Subcutaneous abdominal adipose tissue (tissue), 5 donors: ENCODE data around the gene CYP2U1.

ENCODE experiments used
- H3K27ac ChIP-seq: one replicate; pipeline ENCODE4 v1.7.0; 2013; ENCODE audit warnings: low read depth, mild to moderate bottlenecking, inconsistent platforms, low read length, moderate library complexity
- H3K27me3 ChIP-seq, 5 donors: one replicate each; pipeline ENCODE4 v1.7.0; 2013; ENCODE audit warnings: low read length in 5 of 5, inconsistent platforms in 1 of 5; ENCODE audit not compliant: control insufficient read depth in 5 of 5, insufficient read depth in 4 of 5
- H3K36me3 ChIP-seq, 5 donors: one replicate each; pipeline ENCODE4 v1.7.0; 2013; ENCODE audit warnings: low read length in 5 of 5; ENCODE audit not compliant: control insufficient read depth in 5 of 5, insufficient read depth in 5 of 5
- H3K4me1 ChIP-seq, 5 donors: one replicate each; pipeline ENCODE4 v1.7.0; 2013; ENCODE audit warnings: low read length in 5 of 5, mild to moderate bottlenecking in 3 of 5, moderate library complexity in 1 of 5; ENCODE audit not compliant: control insufficient read depth in 5 of 5, insufficient read depth in 5 of 5
- H3K4me3 ChIP-seq, 5 donors: one replicate each; pipeline ENCODE4 v1.7.0; 2013; ENCODE audit warnings: low read length in 5 of 5, low read depth in 1 of 5
- H3K9ac ChIP-seq, 5 donors: one replicate each; pipeline ENCODE4 v1.7.0; 2013; ENCODE audit warnings: low read length in 5 of 5, mild to moderate bottlenecking in 4 of 5, moderate library complexity in 3 of 5
- H3K9me3 ChIP-seq, 5 donors: one replicate each; pipeline ENCODE4 v1.7.0; 2013; ENCODE audit warnings: low read length in 5 of 5; ENCODE audit not compliant: control insufficient read depth in 5 of 5
- donor health status: healthy.
- donor health status: healthy.
- donor health status: healthy.
- donor health status: healthy.
- donor health status: healthy.

The CYP2U1 gene

DNA sequence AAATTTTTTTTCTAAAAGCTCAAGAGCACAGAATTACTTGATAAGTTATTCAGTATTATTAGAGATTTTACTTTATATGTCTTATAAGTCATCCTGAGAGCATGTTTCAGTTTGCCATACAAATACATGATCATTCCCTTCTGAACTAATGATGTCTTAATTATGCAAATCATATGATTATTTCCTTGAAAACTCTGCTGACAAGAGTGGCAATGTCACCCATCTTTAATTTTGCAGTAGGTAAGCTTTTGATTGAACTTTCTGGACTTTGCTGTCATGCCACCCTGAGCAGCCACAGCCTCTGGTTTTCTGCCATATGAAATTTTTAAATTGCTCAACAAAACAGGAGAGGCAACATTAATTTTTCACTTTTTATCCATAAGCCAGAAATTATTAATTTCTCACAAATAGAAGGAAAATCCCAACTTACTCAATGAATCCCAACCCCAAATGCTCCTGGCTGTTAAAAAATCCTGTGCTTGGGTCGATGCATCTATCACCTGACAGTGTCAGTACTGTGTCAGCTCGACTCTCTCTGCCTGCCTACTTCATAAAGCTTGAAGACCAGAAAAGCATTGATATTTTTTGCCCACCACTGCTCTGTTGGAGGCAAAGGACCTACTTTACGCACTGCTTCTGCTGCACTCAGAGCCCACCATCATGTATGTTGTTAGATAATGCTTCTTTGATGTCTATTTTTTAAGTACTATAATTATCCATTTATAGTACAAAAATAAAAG is 46.8 kb downstream of the CYP2U1 start:
- peak overlapping the region in 2 of 5 donors; percentile 41 to 58 for H3K9ac ChIP-seq
- H3K9me3 ChIP-seq = no peaks in the 10 kb centered on the region
- peak overlapping the region; percentile 84 for H3K27ac ChIP-seq
- H3K36me3 ChIP-seq = no peaks in the 10 kb centered on the region
- H3K27me3 ChIP-seq = no peaks in the 10 kb centered on the region
- peaks cover 0 to 27% (median 6%) of the 10 kb centered on the region in 5 donors for H3K4me1 ChIP-seq
- H3K4me3 ChIP-seq = no peak overlapping the region

- Histone ChIP-seq H3K4me1 (peaks cover 0 to 27% (median 6%) of the 10 kb centered on the region in 5 donors), H3K36me3 (no peaks in the 10 kb centered on the region), H3K27ac (peak overlapping the region; percentile 84), H3K9ac (peak overlapping the region in 1 of 5 donors; percentile 58), H3K27me3 (no peaks in the 10 kb centered on the region), H3K9me3 (no peaks in the 10 kb centered on the region), H3K4me3 (no peak overlapping the region)
Observed at GRCh38 chr4:107978716-107979451, 47.5 kb downstream of the CYP2U1 start.

DNA sequence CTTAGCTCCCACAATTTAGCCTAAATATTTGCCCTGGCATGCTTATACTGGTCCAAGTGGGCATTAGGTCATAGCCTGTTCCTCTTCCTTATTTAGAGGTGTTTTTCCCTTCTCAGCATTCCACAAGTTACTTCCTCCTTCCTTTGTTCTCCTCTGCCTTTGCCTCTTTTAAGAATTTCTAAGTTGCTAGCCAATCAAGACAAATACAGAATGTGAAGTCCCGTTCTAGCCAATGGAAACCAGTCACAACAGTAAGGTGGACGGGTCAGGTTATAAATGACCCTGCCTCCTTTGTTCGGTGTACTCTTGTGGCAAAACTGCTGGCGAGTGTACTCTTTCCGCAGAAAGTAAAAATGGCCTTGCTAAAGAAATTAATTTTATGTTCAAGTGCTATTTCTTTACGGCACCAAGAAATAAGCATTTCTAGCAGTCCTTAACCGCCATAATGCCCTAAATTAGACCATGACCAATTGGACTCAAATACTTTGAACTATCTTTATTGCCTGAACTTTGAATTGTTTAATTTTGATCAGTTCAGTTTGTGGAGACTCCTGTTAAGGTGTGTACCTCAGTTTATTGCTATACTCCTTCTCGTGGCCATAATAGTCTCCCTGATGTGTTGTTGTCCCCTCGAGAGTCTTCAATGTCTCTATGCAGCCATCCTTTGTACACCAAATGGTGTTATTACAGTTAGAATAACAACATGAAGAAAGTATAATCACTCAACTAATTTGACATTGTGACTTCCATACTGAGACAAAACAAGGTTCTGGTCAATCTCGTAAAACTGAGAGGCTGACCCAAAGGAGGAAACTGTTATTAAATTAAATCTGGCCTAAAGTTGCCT is 56.8 kb downstream of the CYP2U1 start:
- Histone ChIP-seq H3K36me3 (no peaks in the 10 kb centered on the region), H3K9me3 (no peaks in the 10 kb centered on the region), H3K4me3 (peak overlapping the region in 1 of 5 donors; percentile 80), H3K9ac (peak overlapping the region in 1 of 5 donors; percentile 95), H3K27ac (peak overlapping the region; percentile 96), H3K4me1 (peaks cover 0 to 54% (median 47%) of the 10 kb centered on the region in 5 donors), H3K27me3 (no peaks in the 10 kb centered on the region)

GRCh38 chr4:107988763-107989035 is 57.4 kb downstream of the CYP2U1 start:
- Histone ChIP-seq H3K4me3 (peak overlapping the region in 2 of 5 donors; percentile 80 to 89), H3K9ac (peak overlapping the region in 2 of 5 donors; percentile 46 to 95), H3K27ac (peak overlapping the region; percentile 96), H3K36me3 (no peaks in the 10 kb centered on the region), H3K9me3 (no peaks in the 10 kb centered on the region), H3K4me1 (peaks cover 0 to 59% (median 53%) of the 10 kb centered on the region in 5 donors), H3K27me3 (no peaks in the 10 kb centered on the region)

DNA sequence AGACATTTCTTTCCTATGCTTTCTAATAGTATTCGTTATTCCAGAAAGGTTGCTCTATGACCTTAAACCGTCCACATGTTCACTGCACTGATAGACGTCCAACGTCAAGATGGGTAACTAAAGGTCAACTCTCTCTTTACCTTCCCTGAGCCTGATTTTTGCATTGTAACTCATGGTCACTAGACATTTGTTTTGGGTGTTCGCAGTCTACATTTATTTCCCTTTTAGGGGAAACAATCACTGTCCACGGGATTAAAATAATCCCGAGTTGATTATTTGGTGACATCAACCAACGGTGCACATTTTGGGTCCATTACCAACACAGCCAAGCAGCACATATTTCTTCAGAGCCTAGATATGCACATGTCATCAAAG is 57.8 kb downstream of the CYP2U1 start:
- Histone ChIP-seq H3K27ac (peak overlapping the region; percentile 96), H3K36me3 (no peaks in the 10 kb centered on the region), H3K9ac (peak overlapping the region; percentile 16 to 95 (median 60)), H3K27me3 (no peaks in the 10 kb centered on the region), H3K4me1 (peaks cover 2 to 64% (median 57%) of the 10 kb centered on the region in 5 donors), H3K4me3 (peak overlapping the region; percentile 80 to 96 (median 87)), H3K9me3 (no peaks in the 10 kb centered on the region)

DNA sequence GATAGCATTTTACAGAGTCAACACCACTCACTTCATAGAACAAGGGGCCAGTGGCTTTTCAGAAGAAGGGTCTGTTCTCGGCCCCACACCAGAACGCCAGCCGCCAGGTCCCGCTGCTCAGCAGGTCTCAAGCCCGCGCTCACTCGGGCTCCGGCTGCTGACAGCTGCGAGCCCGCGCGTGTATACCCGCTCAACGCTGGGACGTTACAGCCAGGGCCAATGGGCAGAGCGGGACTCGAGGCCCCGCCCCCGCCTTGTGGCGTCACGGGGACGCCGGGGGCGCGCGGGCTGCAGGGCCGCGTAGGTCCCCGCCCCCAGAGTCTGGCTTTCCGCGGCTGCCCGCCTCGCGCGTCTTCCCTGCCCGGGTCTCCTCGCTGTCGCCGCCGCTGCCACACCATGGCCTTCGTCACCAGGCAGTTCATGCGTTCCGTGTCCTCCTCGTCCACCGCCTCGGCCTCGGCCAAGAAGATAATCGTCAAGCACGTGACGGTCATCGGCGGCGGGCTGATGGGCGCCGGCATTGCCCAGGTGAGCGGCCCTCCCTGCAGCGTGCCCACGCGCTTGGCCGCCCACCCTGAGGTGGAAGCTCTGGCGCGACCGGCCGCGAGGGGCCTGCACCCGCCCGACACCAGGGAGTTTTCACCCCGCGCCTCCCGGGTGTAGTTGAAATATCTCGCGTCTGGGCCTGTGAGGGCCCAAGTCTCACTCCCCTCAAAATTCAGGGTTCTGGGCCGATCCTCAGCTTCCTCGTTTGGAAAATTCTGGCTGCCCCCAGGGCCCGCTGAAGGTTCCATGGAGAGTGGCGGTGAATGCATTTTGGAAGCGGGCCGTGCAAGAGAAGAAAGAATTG is 58.4 kb downstream of the CYP2U1 start, which contains the start of gene HADH:
Gene HADH, plus strand, starts transcription at position 353 of the 850 bp plus-strand sequence. Its CDS starts 44 bp downstream, at position 397.
- H3K9ac ChIP-seq = peak within 1 kb of the TSS; percentile 71 to 95 (median 83)
- peak within 1 kb of the TSS; percentile 80 to 96 (median 89) for H3K4me3 ChIP-seq
- no peaks in the 10 kb centered on the region for H3K36me3 ChIP-seq
- H3K27me3 ChIP-seq = no peaks in the 10 kb centered on the region
- peak within 1 kb of the TSS; percentile 96 for H3K27ac ChIP-seq
- H3K9me3 ChIP-seq = no peaks in the 10 kb centered on the region
- peaks cover 2 to 70% (median 63%) of the 10 kb centered on the region in 5 donors for H3K4me1 ChIP-seq

GRCh38 chr4:107991945-107992630 is 60.7 kb downstream of the CYP2U1 start:
- Histone ChIP-seq H3K36me3 (peaks cover 0 to 5% (median 3%) of the 10 kb centered on the region in 5 donors), H3K9ac (peak overlapping the region in 3 of 5 donors; percentile 57 to 95 (median 86)), H3K4me3 (peak overlapping the region; percentile 80 to 96 (median 89)), H3K4me1 (peaks cover 2 to 80% (median 76%) of the 10 kb centered on the region in 5 donors), H3K27ac (peak overlapping the region; percentile 96), H3K9me3 (no peaks in the 10 kb centered on the region), H3K27me3 (no peaks in the 10 kb centered on the region)

DNA sequence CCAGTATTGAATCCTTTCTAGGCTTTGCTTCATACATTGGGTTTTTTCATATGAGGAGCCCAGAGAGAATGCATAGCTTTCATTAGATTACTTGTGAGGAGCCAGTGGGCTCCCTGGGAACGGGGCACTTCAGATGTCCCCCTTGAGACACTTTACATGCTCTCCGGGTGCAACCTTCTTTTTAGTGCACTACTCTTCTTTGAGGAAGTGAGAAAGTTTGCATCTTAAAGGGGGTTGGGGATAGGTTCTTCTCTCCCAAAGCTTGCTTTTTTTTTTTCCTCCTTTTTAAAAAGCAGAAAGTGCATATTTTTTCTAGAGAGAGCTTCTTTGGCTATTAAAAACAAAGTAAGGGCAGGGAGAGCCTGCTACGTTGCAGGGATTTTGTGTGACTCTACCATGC is 62.6 kb downstream of the CYP2U1 start:
- peak overlapping the region in 3 of 5 donors; percentile 5 to 17 (median 9) for H3K4me3 ChIP-seq
- H3K4me1 ChIP-seq = peaks cover 2 to 77% (median 72%) of the 10 kb centered on the region in 5 donors
- H3K27me3 ChIP-seq = no peaks in the 10 kb centered on the region
- H3K9me3 ChIP-seq = no peaks in the 10 kb centered on the region
- peak overlapping the region; percentile 75 for H3K27ac ChIP-seq
- peaks cover 0 to 5% (median 3%) of the 10 kb centered on the region in 5 donors for H3K36me3 ChIP-seq
- H3K9ac ChIP-seq = peak overlapping the region in 2 of 5 donors; percentile 43 to 57
